Endothelial cell (in vitro differentiated cells): ENCODE data around the gene SLC45A2. TPM values are rescaled to one million over a fixed set of nuclear protein-coding genes. Genes with fewer than 3 reads are reported as not detected.

ENCODE experiments used
- DNase-seq: peaks from one replicate; pipeline ENCODE4 v3.0.0; 2021; ENCODE audit warnings: low spot score
- H3K27ac Mint-ChIP-seq: one replicate; pipeline ENCODE4 v1.8.0; 2021; ENCODE audit warnings: mixed read lengths, inconsistent platforms; ENCODE audit not compliant: unreplicated experiment
- H3K27me3 Mint-ChIP-seq: one replicate; pipeline ENCODE4 v1.8.0; 2021; ENCODE audit warnings: mild to moderate bottlenecking, moderate library complexity, mixed read lengths, inconsistent platforms; ENCODE audit not compliant: unreplicated experiment
- H3K36me3 Mint-ChIP-seq: one replicate; pipeline ENCODE4 v1.8.0; 2021; ENCODE audit warnings: mild to moderate bottlenecking, low read depth, mixed read lengths, inconsistent platforms; ENCODE audit not compliant: unreplicated experiment
- H3K4me1 Mint-ChIP-seq: one replicate; pipeline ENCODE4 v1.8.0; 2021; ENCODE audit warnings: mild to moderate bottlenecking, mixed read lengths, inconsistent platforms; ENCODE audit not compliant: unreplicated experiment
- H3K4me3 Mint-ChIP-seq: one replicate; pipeline ENCODE4 v1.8.0; 2021; ENCODE audit warnings: mild to moderate bottlenecking, mixed read lengths, inconsistent platforms; ENCODE audit not compliant: unreplicated experiment
- H3K9me3 Mint-ChIP-seq: one replicate; pipeline ENCODE4 v1.8.0; 2021; ENCODE audit warnings: mixed read lengths, inconsistent platforms; ENCODE audit not compliant: unreplicated experiment
- total RNA-seq: library from RNA; stranded (reverse); fragmentation: NEBNext Ultra II Directional; extraction: Animal tissue kit (Norgen Biotek cat#: 25700); gene quantifications from one replicate; pipeline ENCODE4 v1.2.1, GENCODE V29; 2021; ENCODE audit not compliant: unreplicated experiment
- TF ChIP-seq, protein P1 (sequence below): fragments of 200-600 bp; sonication (generic); IDR thresholded peaks from one replicate; pipeline ENCODE4 v1.5.0; 2021; ENCODE audit warnings: antibody characterized with exemption; ENCODE audit not compliant: unreplicated experiment

SLC45A2 gene
- total RNA-seq, 1 donor from 2014 or later: 0.15 TPM

DNA sequence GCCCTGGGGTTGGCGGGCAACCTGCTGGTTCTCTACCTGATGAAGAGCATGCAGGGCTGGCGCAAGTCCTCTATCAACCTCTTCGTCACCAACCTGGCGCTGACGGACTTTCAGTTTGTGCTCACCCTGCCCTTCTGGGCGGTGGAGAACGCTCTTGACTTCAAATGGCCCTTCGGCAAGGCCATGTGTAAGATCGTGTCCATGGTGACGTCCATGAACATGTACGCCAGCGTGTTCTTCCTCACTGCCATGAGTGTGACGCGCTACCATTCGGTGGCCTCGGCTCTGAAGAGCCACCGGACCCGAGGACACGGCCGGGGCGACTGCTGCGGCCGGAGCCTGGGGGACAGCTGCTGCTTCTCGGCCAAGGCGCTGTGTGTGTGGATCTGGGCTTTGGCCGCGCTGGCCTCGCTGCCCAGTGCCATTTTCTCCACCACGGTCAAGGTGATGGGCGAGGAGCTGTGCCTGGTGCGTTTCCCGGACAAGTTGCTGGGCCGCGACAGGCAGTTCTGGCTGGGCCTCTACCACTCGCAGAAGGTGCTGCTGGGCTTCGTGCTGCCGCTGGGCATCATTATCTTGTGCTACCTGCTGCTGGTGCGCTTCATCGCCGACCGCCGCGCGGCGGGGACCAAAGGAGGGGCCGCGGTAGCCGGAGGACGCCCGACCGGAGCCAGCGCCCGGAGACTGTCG is 47.3 kb downstream of the SLC45A2 start:
- peaks cover 4% of the 10 kb centered on the region for H3K36me3 Mint-ChIP-seq
- H3K27me3 Mint-ChIP-seq: peaks cover 11% of the 10 kb centered on the region
- H3K9me3 Mint-ChIP-seq: no peaks in the 10 kb centered on the region

DNA sequence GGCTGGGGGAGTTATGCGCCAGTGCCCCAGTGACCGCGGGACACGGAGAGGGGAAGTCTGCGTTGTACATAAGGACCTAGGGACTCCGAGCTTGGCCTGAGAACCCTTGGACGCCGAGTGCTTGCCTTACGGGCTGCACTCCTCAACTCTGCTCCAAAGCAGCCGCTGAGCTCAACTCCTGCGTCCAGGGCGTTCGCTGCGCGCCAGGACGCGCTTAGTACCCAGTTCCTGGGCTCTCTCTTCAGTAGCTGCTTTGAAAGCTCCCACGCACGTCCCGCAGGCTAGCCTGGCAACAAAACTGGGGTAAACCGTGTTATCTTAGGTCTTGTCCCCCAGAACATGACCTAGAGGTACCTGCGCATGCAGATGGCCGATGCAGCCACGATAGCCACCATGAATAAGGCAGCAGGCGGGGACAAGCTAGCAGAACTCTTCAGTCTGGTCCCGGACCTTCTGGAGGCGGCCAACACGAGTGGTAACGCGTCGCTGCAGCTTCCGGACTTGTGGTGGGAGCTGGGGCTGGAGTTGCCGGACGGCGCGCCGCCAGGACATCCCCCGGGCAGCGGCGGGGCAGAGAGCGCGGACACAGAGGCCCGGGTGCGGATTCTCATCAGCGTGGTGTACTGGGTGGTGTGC is 48.0 kb downstream of the SLC45A2 start, which contains the start of gene RXFP3:
Gene RXFP3, plus strand, starts transcription at position 6 of the 636 bp plus-strand sequence. Its CDS starts 355 bp downstream, at position 361.
- DNase-seq: no peak
- H3K36me3 Mint-ChIP-seq: peaks cover 4% of the 10 kb centered on the region
- no peaks in the 10 kb centered on the region for H3K9me3 Mint-ChIP-seq
- TF ChIP-seq, protein P1, sequence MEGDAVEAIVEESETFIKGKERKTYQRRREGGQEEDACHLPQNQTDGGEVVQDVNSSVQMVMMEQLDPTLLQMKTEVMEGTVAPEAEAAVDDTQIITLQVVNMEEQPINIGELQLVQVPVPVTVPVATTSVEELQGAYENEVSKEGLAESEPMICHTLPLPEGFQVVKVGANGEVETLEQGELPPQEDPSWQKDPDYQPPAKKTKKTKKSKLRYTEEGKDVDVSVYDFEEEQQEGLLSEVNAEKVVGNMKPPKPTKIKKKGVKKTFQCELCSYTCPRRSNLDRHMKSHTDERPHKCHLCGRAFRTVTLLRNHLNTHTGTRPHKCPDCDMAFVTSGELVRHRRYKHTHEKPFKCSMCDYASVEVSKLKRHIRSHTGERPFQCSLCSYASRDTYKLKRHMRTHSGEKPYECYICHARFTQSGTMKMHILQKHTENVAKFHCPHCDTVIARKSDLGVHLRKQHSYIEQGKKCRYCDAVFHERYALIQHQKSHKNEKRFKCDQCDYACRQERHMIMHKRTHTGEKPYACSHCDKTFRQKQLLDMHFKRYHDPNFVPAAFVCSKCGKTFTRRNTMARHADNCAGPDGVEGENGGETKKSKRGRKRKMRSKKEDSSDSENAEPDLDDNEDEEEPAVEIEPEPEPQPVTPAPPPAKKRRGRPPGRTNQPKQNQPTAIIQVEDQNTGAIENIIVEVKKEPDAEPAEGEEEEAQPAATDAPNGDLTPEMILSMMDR: no peak
- peaks cover 11% of the 10 kb centered on the region for H3K27me3 Mint-ChIP-seq
- H3K27ac Mint-ChIP-seq: no peak within 1 kb of the TSS
- H3K4me1 Mint-ChIP-seq: peaks cover 14% of the 10 kb centered on the region
- H3K4me3 Mint-ChIP-seq: peak within 1 kb of the TSS; percentile 84

More for the DNA sequence above, 47.3 kb downstream of the SLC45A2 start:
- Mint-ChIP-seq H3K27ac (no peak overlapping the region), H3K4me1 (peaks cover 20% of the 10 kb centered on the region), H3K4me3 (no peak overlapping the region)
- no peak for DNase-seq
- TF ChIP-seq, protein P1: no peak

DNA sequence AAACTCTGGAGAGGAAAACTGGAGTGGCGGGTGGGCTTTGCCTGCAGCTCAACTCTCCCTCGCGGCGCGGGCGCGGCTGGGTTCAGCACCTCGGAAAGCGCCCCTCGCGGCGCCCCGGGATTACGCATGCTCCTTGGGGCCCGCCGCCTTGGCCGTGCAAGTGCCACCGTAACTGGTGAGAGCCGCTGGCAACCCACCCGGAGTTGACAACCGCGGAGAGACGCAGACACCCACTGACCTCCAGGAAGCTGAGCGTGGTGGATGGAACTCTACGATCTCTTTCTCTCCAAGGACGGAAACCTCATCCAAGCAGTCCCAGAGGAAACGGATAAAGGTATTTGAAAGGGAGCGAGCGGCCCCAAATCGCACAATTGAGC is 48.5 kb downstream of the SLC45A2 start:
- Mint-ChIP-seq H3K4me3 (peak overlapping the region; percentile 84), H3K4me1 (peaks cover 10% of the 10 kb centered on the region), H3K27ac (no peak overlapping the region), H3K9me3 (no peaks in the 10 kb centered on the region), H3K36me3 (peaks cover 4% of the 10 kb centered on the region), H3K27me3 (peaks cover 11% of the 10 kb centered on the region)
- TF ChIP-seq, protein P1: no peak
- DNase-seq: peak; percentile 89

- Mint-ChIP-seq H3K4me1 (peaks cover 4% of the 10 kb centered on the region), H3K4me3 (no peak overlapping the region), H3K27me3 (peaks cover 11% of the 10 kb centered on the region), H3K36me3 (peaks cover 4% of the 10 kb centered on the region), H3K9me3 (no peaks in the 10 kb centered on the region), H3K27ac (no peak overlapping the region)
- no peak for DNase-seq
- TF ChIP-seq, protein P1: no peak
Observed at GRCh38 chr5:33934176-33934575, 50.3 kb downstream of the SLC45A2 start.

- no peak overlapping the region for H3K27ac Mint-ChIP-seq
- H3K9me3 Mint-ChIP-seq: no peaks in the 10 kb centered on the region
- H3K4me1 Mint-ChIP-seq: peaks cover 4% of the 10 kb centered on the region
- TF ChIP-seq, protein P1: no peak
- H3K27me3 Mint-ChIP-seq: peaks cover 11% of the 10 kb centered on the region
- H3K36me3 Mint-ChIP-seq: peaks cover 4% of the 10 kb centered on the region
- H3K4me3 Mint-ChIP-seq: no peak overlapping the region
- no peak for DNase-seq
Observed at GRCh38 chr5:33933723-33934169, 50.7 kb downstream of the SLC45A2 start.
